ENCODE measurements around the gene TST.

Gene TST

DNA sequence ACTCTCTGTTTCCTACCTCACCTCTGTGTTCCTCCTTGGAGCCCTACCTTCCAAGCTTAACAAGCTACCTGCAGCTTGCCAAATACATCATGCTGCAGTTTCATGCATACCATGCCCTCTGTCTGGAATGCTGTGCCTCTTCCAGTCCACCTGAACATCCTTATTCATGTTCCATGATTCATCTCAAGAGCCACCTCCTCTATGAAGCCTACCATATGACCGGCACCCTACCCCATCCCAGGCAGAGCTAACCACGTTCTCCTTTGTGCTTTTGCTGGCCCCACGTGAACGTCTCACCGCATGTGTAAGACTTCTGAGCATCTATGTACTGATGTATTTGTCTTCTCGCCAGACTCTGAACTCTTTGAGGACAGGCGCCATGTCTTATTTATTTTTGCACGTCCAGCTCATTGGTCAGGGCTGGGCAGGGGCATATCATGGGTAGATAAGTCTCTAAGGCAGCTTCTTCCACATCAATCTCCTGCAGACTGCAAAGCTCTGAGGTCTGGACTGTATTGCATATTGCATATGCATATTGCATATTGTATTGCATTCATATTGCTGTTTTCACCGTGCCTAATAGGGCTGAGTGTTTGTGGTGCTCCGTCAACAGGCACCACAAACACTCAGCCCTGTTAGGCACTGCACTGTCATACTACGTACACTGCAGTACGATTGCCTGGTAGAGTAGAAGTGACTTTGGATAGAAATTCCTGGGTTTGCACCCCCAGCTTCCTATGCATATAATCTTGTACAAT is 31.0 kb downstream of the TST start:
- Histone ChIP-seq H3K27me3 (ENCODE audit: low read depth, low read length) (peaks cover 4% of the 10 kb centered on the region), H3K4me3 (ENCODE audit: low read depth in 1 of 2, low read length in 2 of 2) (no peak overlapping the region), H3K9me3 (ENCODE audit: control insufficient read depth in 1 of 2, low read length in 2 of 2) (peaks cover 9 to 17% of the 10 kb centered on the region in 2 donors), H3K27ac (ENCODE audit: low read length) (no peak overlapping the region), H3K36me3 (ENCODE audit: control insufficient read depth in 1 of 2, insufficient read depth in 2 of 2, low read length in 2 of 2) (no peaks in the 10 kb centered on the region), H3K4me1 (ENCODE audit: control insufficient read depth in 1 of 2, insufficient read depth in 2 of 2, low read length in 2 of 2) (no peaks in the 10 kb centered on the region)

DNA sequence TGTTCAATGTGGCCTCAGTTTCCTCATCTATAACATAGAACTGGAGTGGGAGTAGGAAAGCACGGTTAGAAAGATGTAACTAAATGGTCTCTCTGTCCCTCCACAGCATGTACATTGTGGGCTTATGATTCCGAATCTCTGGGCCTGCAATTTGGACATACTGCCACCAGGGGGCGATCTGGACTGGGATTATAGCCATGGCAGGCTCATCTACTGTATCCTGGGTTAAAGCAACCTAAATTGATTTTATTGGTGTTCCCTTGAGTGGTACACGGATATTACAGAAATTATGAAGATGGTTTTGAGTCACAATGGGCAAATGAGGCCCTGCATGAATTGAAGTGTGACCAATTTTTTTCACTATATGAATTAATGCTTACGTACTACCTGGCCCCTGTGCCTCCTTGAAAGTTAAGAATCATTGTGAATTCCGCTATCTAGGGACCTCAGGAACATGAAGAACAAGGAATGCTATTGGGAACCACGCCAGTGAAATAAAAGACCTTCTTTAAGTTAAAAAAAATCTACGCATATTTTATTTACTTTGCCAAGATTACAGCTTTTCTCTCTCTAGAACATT is 32.9 kb downstream of the TST start:
- Histone ChIP-seq H3K9me3 (ENCODE audit: control insufficient read depth in 1 of 2, low read length in 2 of 2) (peaks cover 9 to 17% of the 10 kb centered on the region in 2 donors), H3K27me3 (ENCODE audit: low read depth, low read length) (peaks cover 4% of the 10 kb centered on the region), H3K4me1 (ENCODE audit: control insufficient read depth in 1 of 2, insufficient read depth in 2 of 2, low read length in 2 of 2) (no peaks in the 10 kb centered on the region), H3K27ac (ENCODE audit: low read length) (no peak overlapping the region), H3K36me3 (ENCODE audit: control insufficient read depth in 1 of 2, insufficient read depth in 2 of 2, low read length in 2 of 2) (no peaks in the 10 kb centered on the region), H3K4me3 (ENCODE audit: low read depth in 1 of 2, low read length in 2 of 2) (peak overlapping the region in 1 of 2 donors; percentile 6)

DNA sequence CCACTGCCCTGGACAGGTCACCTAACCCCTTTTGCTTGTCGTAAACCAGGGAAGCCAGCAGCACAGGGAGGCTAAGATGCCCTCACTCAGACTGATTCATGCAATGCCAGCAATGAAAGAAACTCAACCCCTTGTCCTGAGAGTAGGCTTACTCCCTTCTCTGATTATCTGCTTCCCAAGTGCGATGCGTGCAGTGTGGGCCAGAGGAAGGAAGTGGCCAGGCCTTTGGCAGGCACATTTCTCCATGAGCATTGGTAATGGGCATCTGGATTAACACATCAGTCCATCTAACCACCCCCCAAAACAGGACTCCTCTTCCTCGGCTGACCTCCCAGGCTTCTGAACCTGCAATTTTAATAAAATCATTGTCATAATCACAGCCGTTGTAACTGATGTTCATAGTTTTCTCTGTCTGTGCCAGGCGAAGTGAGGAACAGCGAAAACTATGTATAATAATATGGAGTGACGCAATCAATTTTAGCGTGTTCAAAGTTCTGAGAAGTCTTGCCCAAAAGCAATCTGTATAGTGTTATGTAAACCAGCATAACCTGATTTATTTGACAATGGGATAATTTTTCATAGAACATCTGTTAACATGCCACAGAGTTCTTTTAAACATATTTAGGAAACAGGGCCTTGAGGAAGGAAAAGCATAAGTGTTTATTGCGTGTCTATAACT is 33.9 kb downstream of the TST start:
- Histone ChIP-seq H3K4me3 (ENCODE audit: low read depth in 1 of 2, low read length in 2 of 2) (peak overlapping the region in 1 of 2 donors; percentile 6), H3K27ac (ENCODE audit: low read length) (no peak overlapping the region), H3K4me1 (ENCODE audit: control insufficient read depth in 1 of 2, insufficient read depth in 2 of 2, low read length in 2 of 2) (no peaks in the 10 kb centered on the region), H3K9me3 (ENCODE audit: control insufficient read depth in 1 of 2, low read length in 2 of 2) (peaks cover 9 to 17% of the 10 kb centered on the region in 2 donors), H3K36me3 (ENCODE audit: control insufficient read depth in 1 of 2, insufficient read depth in 2 of 2, low read length in 2 of 2) (no peaks in the 10 kb centered on the region), H3K27me3 (ENCODE audit: low read depth, low read length) (no peaks in the 10 kb centered on the region)

DNA sequence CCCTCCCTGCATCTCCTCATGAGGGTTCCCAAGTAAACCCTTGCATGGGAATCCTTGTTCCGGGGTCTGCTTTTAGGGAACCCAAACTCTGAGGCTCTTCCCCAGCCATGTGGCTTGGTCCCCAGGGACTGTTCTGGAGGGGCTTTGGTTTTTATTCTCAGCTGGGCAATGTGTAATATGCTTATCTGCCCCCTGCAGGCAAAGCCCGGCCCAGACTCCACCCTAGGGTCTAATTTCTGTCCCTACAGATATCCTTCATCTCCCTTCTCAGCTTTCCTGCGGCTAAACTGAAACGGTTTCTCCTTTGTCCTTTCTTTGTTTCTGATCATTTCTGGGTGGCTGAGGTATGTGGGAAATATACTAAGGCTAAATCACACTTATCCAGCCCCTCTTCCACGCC is 37.1 kb downstream of the TST start:
- Histone ChIP-seq H3K36me3 (ENCODE audit: control insufficient read depth in 1 of 2, insufficient read depth in 2 of 2, low read length in 2 of 2) (no peaks in the 10 kb centered on the region), H3K4me3 (ENCODE audit: low read depth in 1 of 2, low read length in 2 of 2) (no peak overlapping the region), H3K9me3 (ENCODE audit: control insufficient read depth in 1 of 2, low read length in 2 of 2) (peaks cover 9 to 17% of the 10 kb centered on the region in 2 donors), H3K27ac (ENCODE audit: low read length) (no peak overlapping the region), H3K4me1 (ENCODE audit: control insufficient read depth in 1 of 2, insufficient read depth in 2 of 2, low read length in 2 of 2) (peaks cover 0 to 7% of the 10 kb centered on the region in 2 donors), H3K27me3 (ENCODE audit: low read depth, low read length) (no peaks in the 10 kb centered on the region)

DNA sequence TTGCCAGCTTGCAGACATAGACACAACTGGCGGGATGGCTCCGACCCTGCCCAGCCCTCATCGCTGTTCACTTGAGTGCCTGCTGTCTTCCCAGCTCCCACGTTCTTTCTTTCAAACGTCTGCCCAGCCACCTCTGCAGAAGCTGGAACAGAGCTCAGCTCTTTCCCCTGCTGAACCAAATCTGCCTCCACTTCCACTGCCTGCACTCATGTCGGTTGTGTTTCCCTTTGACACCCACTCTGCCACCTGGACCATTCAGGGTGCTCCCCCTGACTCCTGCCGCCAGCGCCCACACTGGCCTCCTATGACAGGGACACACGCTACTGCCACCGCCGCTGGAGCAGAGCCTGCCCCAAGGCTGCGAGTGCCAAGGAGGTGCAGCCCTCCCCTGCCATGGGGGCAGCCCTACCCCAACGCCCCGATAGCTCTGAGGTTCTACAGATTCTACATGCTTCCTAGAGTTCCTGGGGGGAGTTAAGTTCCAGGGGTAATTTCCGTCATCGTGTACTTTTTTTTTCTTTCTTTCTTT is 37.9 kb downstream of the TST start:
- Histone ChIP-seq H3K4me3 (ENCODE audit: low read depth in 1 of 2, low read length in 2 of 2) (no peak overlapping the region), H3K27ac (ENCODE audit: low read length) (no peak overlapping the region), H3K9me3 (ENCODE audit: control insufficient read depth in 1 of 2, low read length in 2 of 2) (peaks cover 7 to 12% of the 10 kb centered on the region in 2 donors), H3K36me3 (ENCODE audit: control insufficient read depth in 1 of 2, insufficient read depth in 2 of 2, low read length in 2 of 2) (no peaks in the 10 kb centered on the region), H3K4me1 (ENCODE audit: control insufficient read depth in 1 of 2, insufficient read depth in 2 of 2, low read length in 2 of 2) (peaks cover 0 to 7% of the 10 kb centered on the region in 2 donors), H3K27me3 (ENCODE audit: low read depth, low read length) (no peaks in the 10 kb centered on the region)

DNA sequence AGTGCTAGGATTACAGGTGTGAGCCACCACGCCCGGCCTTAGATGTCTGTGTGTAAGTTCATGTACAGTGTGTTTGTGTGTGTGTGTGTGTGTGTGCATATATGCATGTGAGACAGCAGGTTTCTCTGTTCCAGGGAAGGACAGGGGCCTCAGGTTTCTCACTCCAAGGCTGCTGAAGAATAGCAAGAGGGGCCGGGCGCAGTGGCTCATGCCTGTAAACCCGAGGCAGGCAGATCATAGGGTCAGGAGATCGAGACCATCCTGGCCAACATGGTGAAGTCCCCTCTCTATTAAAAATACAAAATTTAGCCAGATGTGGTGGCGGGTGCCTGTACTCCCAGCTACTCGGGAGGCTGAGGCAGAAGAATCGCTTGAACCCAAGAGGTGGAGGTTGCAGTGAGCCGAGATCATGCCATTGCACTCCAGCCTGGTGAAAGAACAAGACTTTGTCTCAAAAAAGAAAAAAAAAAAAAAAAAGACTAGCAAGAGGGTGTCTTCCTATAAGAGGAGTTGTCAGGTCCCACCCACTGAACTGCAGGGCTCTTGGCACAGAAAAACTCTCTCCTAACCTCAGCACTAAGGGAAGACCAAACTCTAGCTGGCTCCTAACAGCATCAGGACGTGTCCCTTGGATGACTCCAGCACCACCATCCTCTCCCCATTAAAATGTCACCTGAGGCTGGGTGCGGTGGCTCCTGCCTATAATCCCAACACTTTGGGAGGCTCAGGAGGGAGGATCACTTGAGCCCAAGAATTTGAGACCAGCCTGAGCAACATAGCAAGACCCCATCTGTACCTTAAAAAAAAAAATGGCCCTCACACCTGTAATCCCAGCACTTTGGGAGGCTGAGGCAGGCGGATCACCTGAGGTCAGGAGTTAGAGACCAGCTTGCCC is 40.0 kb downstream of the TST start:
- Histone ChIP-seq H3K9me3 (ENCODE audit: control insufficient read depth in 1 of 2, low read length in 2 of 2) (no peaks in the 10 kb centered on the region), H3K4me1 (ENCODE audit: control insufficient read depth in 1 of 2, insufficient read depth in 2 of 2, low read length in 2 of 2) (peaks cover 0 to 7% of the 10 kb centered on the region in 2 donors), H3K27ac (ENCODE audit: low read length) (no peak overlapping the region), H3K4me3 (ENCODE audit: low read depth in 1 of 2, low read length in 2 of 2) (no peak overlapping the region), H3K36me3 (ENCODE audit: control insufficient read depth in 1 of 2, insufficient read depth in 2 of 2, low read length in 2 of 2) (no peaks in the 10 kb centered on the region), H3K27me3 (ENCODE audit: low read depth, low read length) (no peaks in the 10 kb centered on the region)

DNA sequence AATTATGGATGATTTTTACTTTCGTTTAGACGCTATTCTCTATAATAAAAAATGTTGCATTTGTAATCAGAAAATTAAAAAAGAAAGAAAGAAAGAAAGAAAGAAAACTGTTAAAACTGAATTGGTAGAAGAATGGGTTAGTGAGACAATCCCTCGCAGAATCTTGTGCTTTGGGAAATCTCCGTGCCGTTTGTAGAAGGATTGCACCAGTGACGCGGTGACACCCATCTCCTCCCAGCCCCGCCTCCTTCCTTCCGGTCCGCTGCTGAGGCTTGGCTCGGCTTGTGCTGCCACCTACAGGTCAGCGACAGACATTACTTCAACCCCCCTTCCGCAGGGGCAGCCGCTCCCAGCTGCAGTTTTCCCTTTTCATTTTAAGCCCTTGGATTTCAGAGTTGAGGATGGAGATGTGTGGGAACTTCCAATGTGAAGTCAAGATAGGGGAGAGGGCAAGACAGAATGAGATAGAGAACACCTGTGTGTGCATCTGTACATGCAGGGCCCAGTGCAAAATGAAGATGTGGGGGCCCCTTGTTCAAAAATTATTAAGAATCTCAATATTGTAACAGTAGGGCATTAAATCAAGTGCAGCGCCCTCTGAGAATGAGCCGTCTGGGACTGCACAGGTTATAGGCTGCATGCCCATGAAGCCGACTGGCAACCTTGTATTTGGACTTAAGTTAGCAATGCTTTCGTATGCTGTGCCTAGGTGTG is 41.1 kb downstream of the TST start:
- Histone ChIP-seq H3K9me3 (ENCODE audit: control insufficient read depth in 1 of 2, low read length in 2 of 2) (no peaks in the 10 kb centered on the region), H3K4me1 (ENCODE audit: control insufficient read depth in 1 of 2, insufficient read depth in 2 of 2, low read length in 2 of 2) (peaks cover 0 to 7% of the 10 kb centered on the region in 2 donors), H3K27ac (ENCODE audit: low read length) (no peak overlapping the region), H3K4me3 (ENCODE audit: low read depth in 1 of 2, low read length in 2 of 2) (peak overlapping the region; percentile 56 to 62), H3K36me3 (ENCODE audit: control insufficient read depth in 1 of 2, insufficient read depth in 2 of 2, low read length in 2 of 2) (no peaks in the 10 kb centered on the region), H3K27me3 (ENCODE audit: low read depth, low read length) (no peaks in the 10 kb centered on the region)

DNA sequence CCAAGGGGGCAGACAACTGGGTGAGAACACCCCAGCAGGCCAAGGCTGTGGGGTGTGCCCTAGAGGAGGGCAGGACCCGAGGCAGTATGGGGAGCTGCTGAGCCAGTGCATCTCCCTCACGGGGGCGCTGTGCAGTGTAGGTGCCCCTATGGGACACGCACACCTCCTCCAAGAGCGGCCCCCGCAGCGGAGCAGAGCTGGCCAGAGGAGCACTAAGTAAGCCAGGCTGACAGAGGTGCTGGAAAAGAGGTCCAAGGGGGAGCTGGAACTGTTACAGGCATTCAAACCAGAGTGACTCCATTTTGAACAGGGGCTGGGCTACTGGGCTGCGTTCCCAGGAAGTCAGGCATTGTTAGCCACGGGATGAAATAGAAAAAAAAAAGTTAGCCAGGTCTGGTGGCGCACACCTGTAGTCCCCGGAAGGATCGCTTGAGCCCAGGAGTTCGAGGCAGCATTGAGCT is 41.8 kb downstream of the TST start:
- H3K27me3 ChIP-seq (ENCODE audit: low read depth, low read length), result no peaks in the 10 kb centered on the region
- H3K36me3 ChIP-seq (ENCODE audit: control insufficient read depth in 1 of 2, insufficient read depth in 2 of 2, low read length in 2 of 2), result no peaks in the 10 kb centered on the region
- no peak overlapping the region for H3K27ac ChIP-seq (ENCODE audit: low read length)
- H3K4me1 ChIP-seq (ENCODE audit: control insufficient read depth in 1 of 2, insufficient read depth in 2 of 2, low read length in 2 of 2), result peaks cover 0 to 7% of the 10 kb centered on the region in 2 donors
- H3K4me3 ChIP-seq (ENCODE audit: low read depth in 1 of 2, low read length in 2 of 2), result peak overlapping the region; percentile 56 to 62
- no peaks in the 10 kb centered on the region for H3K9me3 ChIP-seq (ENCODE audit: control insufficient read depth in 1 of 2, low read length in 2 of 2)

DNA sequence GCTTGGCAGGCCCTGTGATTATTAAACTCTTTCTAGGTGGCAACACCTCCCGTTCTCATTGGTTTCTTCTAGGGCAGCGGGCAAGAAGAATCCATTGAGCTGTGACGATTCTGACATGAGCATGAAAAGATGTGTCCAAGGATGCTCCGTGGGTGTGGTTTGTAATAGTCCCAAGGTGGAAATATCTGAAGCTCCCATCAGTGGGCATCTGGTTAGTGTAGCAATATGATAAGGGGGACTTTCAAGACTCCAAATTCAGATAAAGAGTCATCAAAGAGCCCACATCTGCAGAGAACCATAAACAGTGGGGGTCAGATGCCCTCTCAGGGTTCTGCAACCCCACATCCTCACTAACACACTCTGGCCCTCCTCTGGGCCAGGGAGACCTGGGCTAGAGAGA is 42.6 kb downstream of the TST start:
- H3K4me1 ChIP-seq (ENCODE audit: control insufficient read depth in 1 of 2, insufficient read depth in 2 of 2, low read length in 2 of 2), result peaks cover 0 to 11% of the 10 kb centered on the region in 2 donors
- no peaks in the 10 kb centered on the region for H3K36me3 ChIP-seq (ENCODE audit: control insufficient read depth in 1 of 2, insufficient read depth in 2 of 2, low read length in 2 of 2)
- H3K4me3 ChIP-seq (ENCODE audit: low read depth in 1 of 2, low read length in 2 of 2), result no peak overlapping the region
- no peak overlapping the region for H3K27ac ChIP-seq (ENCODE audit: low read length)
- no peaks in the 10 kb centered on the region for H3K27me3 ChIP-seq (ENCODE audit: low read depth, low read length)
- H3K9me3 ChIP-seq (ENCODE audit: control insufficient read depth in 1 of 2, low read length in 2 of 2), result no peaks in the 10 kb centered on the region

DNA sequence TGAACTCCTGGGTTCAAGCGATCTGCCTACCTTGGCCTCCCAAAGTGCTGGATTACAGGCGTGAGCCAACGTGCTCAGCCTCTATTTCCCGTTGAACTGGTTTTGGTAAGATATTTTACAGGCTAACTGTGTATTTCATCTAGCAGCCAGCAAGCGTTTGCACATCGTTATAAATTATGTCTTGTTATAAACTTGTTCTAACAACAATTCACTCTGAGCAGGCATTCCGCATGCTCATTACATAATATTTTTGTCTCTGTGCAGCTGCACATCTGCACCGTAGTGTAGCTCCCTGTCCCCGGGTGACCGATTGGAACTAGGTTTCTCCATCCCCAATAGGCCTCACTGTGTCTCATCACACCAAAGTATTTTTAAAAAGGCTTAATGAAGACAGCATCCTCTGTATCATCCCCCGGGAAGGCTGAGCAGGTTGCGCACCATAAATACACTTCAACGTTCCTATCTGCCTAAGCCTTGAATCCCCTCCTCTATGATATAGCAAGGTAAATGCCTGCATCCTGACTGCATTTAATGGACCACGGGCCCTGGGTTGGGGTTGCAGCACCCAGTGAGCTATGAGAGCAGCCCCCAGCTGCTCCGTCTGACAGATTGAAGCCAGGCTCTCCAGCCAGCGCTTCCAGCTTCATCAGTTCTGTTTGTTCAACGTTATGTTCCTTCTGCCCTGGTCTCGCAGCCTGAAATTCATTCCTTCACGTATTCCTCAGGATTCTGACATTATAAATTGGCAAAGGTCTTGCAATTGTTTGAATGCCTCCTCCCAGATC is 47.7 kb downstream of the TST start:
- no peak overlapping the region for H3K4me3 ChIP-seq (ENCODE audit: low read depth in 1 of 2, low read length in 2 of 2)
- no peaks in the 10 kb centered on the region for H3K36me3 ChIP-seq (ENCODE audit: control insufficient read depth in 1 of 2, insufficient read depth in 2 of 2, low read length in 2 of 2)
- H3K27ac ChIP-seq (ENCODE audit: low read length), result no peak overlapping the region
- peaks cover 0 to 12% of the 10 kb centered on the region in 2 donors for H3K4me1 ChIP-seq (ENCODE audit: control insufficient read depth in 1 of 2, insufficient read depth in 2 of 2, low read length in 2 of 2)
- H3K27me3 ChIP-seq (ENCODE audit: low read depth, low read length), result no peaks in the 10 kb centered on the region
- no peaks in the 10 kb centered on the region for H3K9me3 ChIP-seq (ENCODE audit: control insufficient read depth in 1 of 2, low read length in 2 of 2)
